ENCODE results near the gene PROCA1. TPM values are rescaled to one million over a fixed set of nuclear protein-coding genes. Genes with fewer than 3 reads are reported as not detected.

Gene PROCA1
- polyA plus RNA-seq, 3 donors = 0.31 to 8.9 (median 0.78) TPM

DNA sequence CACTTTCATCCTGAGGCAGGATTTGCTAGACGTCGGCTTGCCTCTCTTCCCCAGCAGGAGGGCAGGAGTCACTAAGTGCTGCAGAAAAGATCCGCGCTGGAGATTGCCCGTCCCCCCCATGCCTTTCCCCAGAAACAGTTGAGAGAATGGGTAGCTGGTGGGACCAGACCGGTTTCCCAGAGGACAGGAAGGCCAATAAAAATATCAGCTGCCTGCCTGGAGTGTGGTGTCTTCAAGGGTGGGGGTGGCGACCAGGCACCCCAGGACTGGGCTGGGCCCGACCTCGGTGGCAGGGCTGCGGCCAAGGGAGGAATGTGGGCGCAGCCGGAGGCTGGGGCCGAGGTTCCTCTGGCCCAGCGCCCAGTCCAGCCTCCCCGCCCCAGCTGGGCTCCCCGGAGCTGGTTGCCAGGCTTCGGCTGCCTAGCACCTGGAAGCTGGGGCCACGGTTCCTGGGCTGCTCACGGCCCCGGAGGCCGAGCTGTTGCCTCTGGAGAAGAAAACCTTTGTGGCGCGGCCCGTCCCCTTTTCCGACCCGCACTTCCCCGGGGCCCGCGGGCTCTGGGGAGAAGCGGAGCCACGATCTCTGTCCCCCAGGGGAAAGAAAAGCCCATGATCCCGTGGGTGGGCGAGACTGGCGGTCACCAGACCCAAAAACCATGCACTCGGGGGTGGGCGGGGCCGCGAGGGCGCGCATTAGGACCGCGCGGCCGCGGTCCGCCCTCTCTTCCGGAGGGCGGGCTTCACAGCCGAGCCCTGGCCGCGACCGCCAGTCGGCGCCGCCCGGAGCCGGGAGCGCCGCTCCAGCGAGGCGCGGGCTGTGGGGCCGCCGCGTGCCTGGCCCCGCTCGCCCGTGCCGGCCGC is 31.8 kb upstream of the PROCA1 start, which contains the start of gene TRAF4:
Gene TRAF4 (plus strand): TSS at position 769 of the 861 bp plus-strand sequence. CDS start 102 bp downstream, outside the sequence.
- Histone ChIP-seq H3K36me3 (replicated peaks in 1 of 2; ENCODE audit: control insufficient read depth in 1 of 2, insufficient read depth in 2 of 2, low read length in 2 of 2) (no peaks in the 10 kb centered on the region), H3K9ac (ENCODE audit: insufficient read depth, low read length, poor library complexity, severe bottlenecking) (peak within 1 kb of the TSS; percentile 59), H4K20me1 (ENCODE audit: insufficient read depth, low read length) (peaks cover 13% of the 10 kb centered on the region), H3K27ac (ENCODE audit: low read depth in 1 of 2, low read length in 2 of 2) (peak within 1 kb of the TSS in 1 of 2 donors; percentile 58), H3K9me3 (replicated peaks in 1 of 2; ENCODE audit: control insufficient read depth in 1 of 2, insufficient read depth in 1 of 2, low read length in 2 of 2) (no peaks in the 10 kb centered on the region), H3K4me3 (replicated peaks in 1 of 3; ENCODE audit: low read depth in 2 of 3, low read length in 3 of 3) (peak within 1 kb of the TSS; percentile 49 to 82 (median 69)), H3K4me2 (replicated peaks; ENCODE audit: extremely low read depth, low read length, poor library complexity, severe bottlenecking) (peak within 1 kb of the TSS; percentile 90), H3K79me2 (ENCODE audit: insufficient read depth, low read length) (no peaks in the 10 kb centered on the region), H2AFZ (ENCODE audit: insufficient read depth, low read depth, low read length, poor library complexity, severe bottlenecking) (peak within 1 kb of the TSS; percentile 89), H3K4me1 (ENCODE audit: control insufficient read depth in 1 of 2, insufficient read depth in 2 of 2, low read length in 2 of 2) (peaks cover 49 to 51% of the 10 kb centered on the region in 2 donors), H3K27me3 (ENCODE audit: control insufficient read depth in 2 of 2, insufficient read depth in 2 of 2, low read length in 2 of 2) (peaks cover 4 to 15% of the 10 kb centered on the region in 2 donors)
- Mint-ChIP-seq H3K4me3 (peak within 1 kb of the TSS; percentile 77 to 84), H3K9me3 (peaks cover 0 to 8% (median 0%) of the 10 kb centered on the region in 7 donors), H3K4me1 (peaks cover 35% of the 10 kb centered on the region), H3K36me3 (peaks cover 10 to 17% of the 10 kb centered on the region in 2 donors), H3K27me3 (ENCODE audit: low read depth in 3 of 3) (peaks cover 8 to 34% (median 32%) of the 10 kb centered on the region in 3 donors), H3K27ac (peak within 1 kb of the TSS in 5 of 7 donors; percentile 8 to 81 (median 69))
- under 1% methylated on average over 64 of the region's 70 CpGs for whole genome bisulfite sequencing (ENCODE audit: insufficient coverage)
- TF ChIP-seq CTCF (IDR thresholded peaks at IDR 0.05) = peak; percentile 7
- intact Hi-C loops (cut with micrococcal nuclease) = loop anchor here (2.0 to 10.0 kb wide), 3 partner anchors 15 to 211 kb away; partner anchors contain the start of genes NEK8 (in 1 of the 2), PHF12 (in 1 of the 2) and TLCD1 (in 1 of the 2)
- peak; percentile 63 to 70 (median 68) for DNase-seq

All from CD14-positive monocyte (primary cell).